IPS DF 6.9 (cell line): ENCODE data around the gene PHRF1.

Source experiments
- DNase-seq: peaks from one replicate; pipeline ENCODE4 v3.0.0-alpha.2; 2013; ENCODE audit warnings: low read depth, low spot score
- H3K27ac ChIP-seq: one replicate; pipeline ENCODE4 v1.5.1; 2013; ENCODE audit warnings: low read length, control low read depth
- H3K27me3 ChIP-seq: 2 replicates; pipeline ENCODE4 v1.6.1; 2013; ENCODE audit warnings: mild to moderate bottlenecking, low read length; ENCODE audit not compliant: control insufficient read depth, insufficient read depth
- H3K36me3 ChIP-seq: 2 replicates; pipeline ENCODE4 v1.6.1; 2013; ENCODE audit warnings: low read length; ENCODE audit not compliant: control insufficient read depth, insufficient read depth
- H3K4me1 ChIP-seq: 2 replicates; pipeline ENCODE4 v1.6.1; 2013; ENCODE audit warnings: low read length; ENCODE audit not compliant: control insufficient read depth, insufficient read depth
- H3K4me3 ChIP-seq: 2 replicates; pipeline ENCODE4 v1.5.1; 2013; ENCODE audit warnings: mild to moderate bottlenecking, low read length
- H3K9me3 ChIP-seq: 2 replicates; pipeline ENCODE4 v1.6.1; 2013; ENCODE audit warnings: low read length, inconsistent platforms; ENCODE audit not compliant: control insufficient read depth, insufficient read depth
- WGBS: extraction: QIAGEN DNeasy Blood & Tissue Kit; methylation state at CpG from one replicate; pipeline ENCODE4 v1.1.7; 2013; ENCODE audit warnings: mixed read lengths, missing lambda C conversion rate; ENCODE audit not compliant: insufficient read length, insufficient coverage; 5-methylcytosine and 5-hydroxymethylcytosine counted together

Gene PHRF1

GRCh38 chr11:587978-588380 is 11.7 kb downstream of the PHRF1 start:
- no peaks in the 10 kb centered on the region for H3K4me1 ChIP-seq
- H3K27me3 ChIP-seq = no peaks in the 10 kb centered on the region
- no peak for DNase-seq
- no peak overlapping the region for H3K4me3 ChIP-seq
- peaks cover 38% of the 10 kb centered on the region for H3K36me3 ChIP-seq
- H3K9me3 ChIP-seq = no peaks in the 10 kb centered on the region
- WGBS = no CpG with 5 or more reads among the region's 6 CpGs
- no peak overlapping the region for H3K27ac ChIP-seq

GRCh38 chr11:589798-590197 is 13.5 kb downstream of the PHRF1 start:
- whole genome bisulfite sequencing = no CpG with 5 or more reads among the region's 26 CpGs
- Histone ChIP-seq H3K4me1 (no peaks in the 10 kb centered on the region), H3K36me3 (peaks cover 43% of the 10 kb centered on the region), H3K4me3 (no peak overlapping the region), H3K9me3 (no peaks in the 10 kb centered on the region), H3K27me3 (no peaks in the 10 kb centered on the region), H3K27ac (no peak overlapping the region)
- no peak for DNase-seq

- Histone ChIP-seq H3K27ac (no peak overlapping the region), H3K27me3 (no peaks in the 10 kb centered on the region), H3K36me3 (peaks cover 47% of the 10 kb centered on the region), H3K9me3 (no peaks in the 10 kb centered on the region), H3K4me1 (no peaks in the 10 kb centered on the region; the same call in 1 of the 2 replicates), H3K4me3 (no peak overlapping the region)
- DNase-seq = no peak
- no CpG with 5 or more reads among the region's 11 CpGs for WGBS
Observed at GRCh38 chr11:590997-591396, 14.7 kb downstream of the PHRF1 start.

- H3K4me3 ChIP-seq = no peak overlapping the region
- no peak for DNase-seq
- peaks cover 41% of the 10 kb centered on the region for H3K36me3 ChIP-seq
- no peaks in the 10 kb centered on the region for H3K27me3 ChIP-seq
- no peak overlapping the region for H3K27ac ChIP-seq
- no peaks in the 10 kb centered on the region for H3K9me3 ChIP-seq
- no peaks in the 10 kb centered on the region; the same call in 1 of the 2 replicates for H3K4me1 ChIP-seq
- no CpG with 5 or more reads among the region's 22 CpGs for WGBS
Observed at GRCh38 chr11:592501-592900, 16.2 kb downstream of the PHRF1 start.

- Histone ChIP-seq H3K27me3 (no peaks in the 10 kb centered on the region), H3K4me1 (no peaks in the 10 kb centered on the region; the same call in 1 of the 2 replicates), H3K9me3 (no peaks in the 10 kb centered on the region), H3K4me3 (no peak overlapping the region), H3K36me3 (peaks cover 42% of the 10 kb centered on the region), H3K27ac (no peak overlapping the region)
- no peak for DNase-seq
- WGBS = no CpG with 5 or more reads among the region's 10 CpGs
Observed at GRCh38 chr11:592918-593317, 16.6 kb downstream of the PHRF1 start.

- Histone ChIP-seq H3K27me3 (no peaks in the 10 kb centered on the region), H3K36me3 (peaks cover 46% of the 10 kb centered on the region), H3K27ac (no peak overlapping the region), H3K4me3 (no peak overlapping the region), H3K4me1 (no peaks in the 10 kb centered on the region; the same call in 1 of the 2 replicates), H3K9me3 (no peaks in the 10 kb centered on the region)
- WGBS = no CpG with 5 or more reads among the region's 21 CpGs
- no peak for DNase-seq
Observed at GRCh38 chr11:593347-593746, 17.1 kb downstream of the PHRF1 start.

GRCh38 chr11:595400-595799 is 19.1 kb downstream of the PHRF1 start:
- Histone ChIP-seq H3K36me3 (peaks cover 50% of the 10 kb centered on the region), H3K9me3 (no peaks in the 10 kb centered on the region), H3K27ac (no peak overlapping the region), H3K4me3 (no peak overlapping the region), H3K4me1 (no peaks in the 10 kb centered on the region; the same call in 1 of the 2 replicates), H3K27me3 (no peaks in the 10 kb centered on the region)
- no CpG with 5 or more reads among the region's 10 CpGs for WGBS
- DNase-seq = no peak

GRCh38 chr11:596374-596773 is 20.1 kb downstream of the PHRF1 start:
- no peak overlapping the region for H3K27ac ChIP-seq
- H3K9me3 ChIP-seq = no peaks in the 10 kb centered on the region
- no peaks in the 10 kb centered on the region; the same call in 1 of the 2 replicates for H3K4me1 ChIP-seq
- WGBS = no CpG with 5 or more reads among the region's 10 CpGs
- no peak for DNase-seq
- peaks cover 47% of the 10 kb centered on the region for H3K36me3 ChIP-seq
- H3K27me3 ChIP-seq = no peaks in the 10 kb centered on the region
- no peak overlapping the region for H3K4me3 ChIP-seq

GRCh38 chr11:597166-597725 is 21.0 kb downstream of the PHRF1 start:
- no peaks in the 10 kb centered on the region; the same call in 1 of the 2 replicates for H3K4me1 ChIP-seq
- no peaks in the 10 kb centered on the region for H3K27me3 ChIP-seq
- H3K4me3 ChIP-seq = no peak overlapping the region
- H3K36me3 ChIP-seq = peaks cover 54% of the 10 kb centered on the region
- no peak overlapping the region for H3K27ac ChIP-seq
- no peaks in the 10 kb centered on the region for H3K9me3 ChIP-seq
- no peak for DNase-seq
- WGBS = no CpG with 5 or more reads among the region's 29 CpGs

GRCh38 chr11:598005-598680 is 21.9 kb downstream of the PHRF1 start:
- H3K36me3 ChIP-seq = peaks cover 45% of the 10 kb centered on the region

More at GRCh38 chr11:598005-598680, 21.9 kb downstream of the PHRF1 start:
- Histone ChIP-seq H3K27ac (no peak overlapping the region), H3K4me1 (no peaks in the 10 kb centered on the region; the same call in 1 of the 2 replicates), H3K9me3 (no peaks in the 10 kb centered on the region), H3K4me3 (no peak overlapping the region), H3K27me3 (no peaks in the 10 kb centered on the region)
- no peak for DNase-seq
- no CpG with 5 or more reads among the region's 30 CpGs for WGBS
